Sigmoid colon (tissue), 7 donors: ENCODE results near the gene NDRG4. TPM values are rescaled to one million over a fixed set of nuclear protein-coding genes. Genes with fewer than 3 reads are reported as not detected.
A peak's percentile ranks its signal among the peaks of the same experiment; 100 is the strongest.

Source experiments
- DNase-seq: peaks from one replicate; pipeline ENCODE4 v3.0.0-alpha.2; 2019
- H3K27ac ChIP-seq, 4 donors: fragments of 200-600 bp; sonication (generic); one replicate each; pipeline ENCODE4 v1.5.1; 2016 to 2019; ENCODE audit warnings: mild to moderate bottlenecking in 1 of 4
- H3K27me3 ChIP-seq, 3 donors: fragments of 200-600 bp; sonication (generic); one replicate each; pipeline ENCODE4 v1.5.1; 2019; ENCODE audit warnings: mild to moderate bottlenecking in 1 of 3
- H3K36me3 ChIP-seq, 4 donors: fragments of 200-600 bp; sonication (generic); one replicate each; pipeline ENCODE4 v1.5.1; 2016 to 2019
- H3K4me1 ChIP-seq, 4 donors: fragments of 200-600 bp; sonication (generic); one replicate each; pipeline ENCODE4 v1.5.1; 2017 to 2019
- H3K4me3 ChIP-seq, 4 donors: fragments of 200-600 bp; sonication (generic); one replicate each; pipeline ENCODE4 v1.5.1; 2017 to 2019; ENCODE audit warnings: mild to moderate bottlenecking in 2 of 4, moderate library complexity in 1 of 4
- H3K9me3 ChIP-seq, 4 donors: fragments of 200-600 bp in 3 of 4; sonication (generic) in 3 of 4; one replicate each; pipeline versions ENCODE4 v1.5.1 to v1.6.1; 2013 to 2019
- EP300 ChIP-seq, 4 donors: sonication (generic); formaldehyde crosslinking; IDR thresholded peaks; one replicate each; pipeline ENCODE4 v1.6.1; 2017; ENCODE audit warnings: antibody characterized with exemption in 4 of 4
- POLR2A ChIP-seq, 2 donors: fragments of 450-650 bp; IDR thresholded peaks; one replicate each; pipeline ENCODE4 v1.6.1; 2016; ENCODE audit warnings: antibody characterized with exemption in 2 of 2, mild to moderate bottlenecking in 2 of 2, moderate library complexity in 2 of 2
- POLR2AphosphoS5 ChIP-seq, 4 donors: sonication (generic); formaldehyde crosslinking; IDR thresholded peaks; one replicate each; pipeline ENCODE4 v1.6.1; 2017; ENCODE audit warnings: antibody characterized with exemption in 4 of 4
- WGBS, 2 donors: extraction: QIAGEN DNeasy Blood & Tissue Kit; methylation state at CpG; one replicate each; pipeline ENCODE4 v1.1.7; 2013; 5-methylcytosine and 5-hydroxymethylcytosine counted together
- intact Hi-C: fragments of 100-400 bp; cut with DNase I; formaldehyde crosslinking; loops from one replicate; pipeline ENCODE4 v1.15.1; 2023
- polyA plus RNA-seq, 3 donors: library from polyadenylated mRNA; stranded (reverse); fragments of 200-250 nt; gene quantifications; one replicate each; pipeline ENCODE4 v1.2.3, GENCODE V29; 2013
- total RNA-seq, 4 donors: library from RNA; depleted of rRNA; stranded (reverse); fragments of >200 nt; gene quantifications; one replicate each; pipeline ENCODE4 v1.1.0, GENCODE V29; 2016
- TF ChIP-seq, protein P1 (sequence below), 4 experiments: fragments of 450-650 bp in 3 of 4; fragments of 200-600 bp in 1 of 4; IDR thresholded peaks; one replicate each; pipeline ENCODE4 v1.5.1; 2016 to 2019; ENCODE audit warnings: antibody characterized with exemption in 4 of 4, mild to moderate bottlenecking in 3 of 4, moderate library complexity in 2 of 4
- donor health status: healthy with polysubstance abuse.
- donor health status: Bipolar disorder and iron deficiency.
- donor health status: healthy.

Gene NDRG4
- total and polyA plus RNA-seq, 7 donors, result 3.6 to 21.0 (median 16.6) TPM

- Histone ChIP-seq H3K36me3 (no peaks in the 10 kb centered on the region), H3K9me3 (no peaks in the 10 kb centered on the region), H3K4me3 (no peak overlapping the region), H3K27me3 (no peaks in the 10 kb centered on the region), H3K4me1 (peaks cover 0 to 12% (median 2%) of the 10 kb centered on the region in 4 donors), H3K27ac (no peak overlapping the region)
- intact Hi-C loops, result no loop called here
- no peak for DNase-seq
- TF ChIP-seq, protein P1, sequence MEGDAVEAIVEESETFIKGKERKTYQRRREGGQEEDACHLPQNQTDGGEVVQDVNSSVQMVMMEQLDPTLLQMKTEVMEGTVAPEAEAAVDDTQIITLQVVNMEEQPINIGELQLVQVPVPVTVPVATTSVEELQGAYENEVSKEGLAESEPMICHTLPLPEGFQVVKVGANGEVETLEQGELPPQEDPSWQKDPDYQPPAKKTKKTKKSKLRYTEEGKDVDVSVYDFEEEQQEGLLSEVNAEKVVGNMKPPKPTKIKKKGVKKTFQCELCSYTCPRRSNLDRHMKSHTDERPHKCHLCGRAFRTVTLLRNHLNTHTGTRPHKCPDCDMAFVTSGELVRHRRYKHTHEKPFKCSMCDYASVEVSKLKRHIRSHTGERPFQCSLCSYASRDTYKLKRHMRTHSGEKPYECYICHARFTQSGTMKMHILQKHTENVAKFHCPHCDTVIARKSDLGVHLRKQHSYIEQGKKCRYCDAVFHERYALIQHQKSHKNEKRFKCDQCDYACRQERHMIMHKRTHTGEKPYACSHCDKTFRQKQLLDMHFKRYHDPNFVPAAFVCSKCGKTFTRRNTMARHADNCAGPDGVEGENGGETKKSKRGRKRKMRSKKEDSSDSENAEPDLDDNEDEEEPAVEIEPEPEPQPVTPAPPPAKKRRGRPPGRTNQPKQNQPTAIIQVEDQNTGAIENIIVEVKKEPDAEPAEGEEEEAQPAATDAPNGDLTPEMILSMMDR (IDR thresholded peaks at IDR 0.05), result no peak
- no peak for TF ChIP-seq POLR2AphosphoS5 (IDR thresholded peaks at IDR 0.05)
- 9 to 55% methylated on average over 5 of the region's 5 CpGs for WGBS, 2 donors
Observed at GRCh38 chr16:58492735-58493134, 7.2 kb upstream of the NDRG4 start.

DNA sequence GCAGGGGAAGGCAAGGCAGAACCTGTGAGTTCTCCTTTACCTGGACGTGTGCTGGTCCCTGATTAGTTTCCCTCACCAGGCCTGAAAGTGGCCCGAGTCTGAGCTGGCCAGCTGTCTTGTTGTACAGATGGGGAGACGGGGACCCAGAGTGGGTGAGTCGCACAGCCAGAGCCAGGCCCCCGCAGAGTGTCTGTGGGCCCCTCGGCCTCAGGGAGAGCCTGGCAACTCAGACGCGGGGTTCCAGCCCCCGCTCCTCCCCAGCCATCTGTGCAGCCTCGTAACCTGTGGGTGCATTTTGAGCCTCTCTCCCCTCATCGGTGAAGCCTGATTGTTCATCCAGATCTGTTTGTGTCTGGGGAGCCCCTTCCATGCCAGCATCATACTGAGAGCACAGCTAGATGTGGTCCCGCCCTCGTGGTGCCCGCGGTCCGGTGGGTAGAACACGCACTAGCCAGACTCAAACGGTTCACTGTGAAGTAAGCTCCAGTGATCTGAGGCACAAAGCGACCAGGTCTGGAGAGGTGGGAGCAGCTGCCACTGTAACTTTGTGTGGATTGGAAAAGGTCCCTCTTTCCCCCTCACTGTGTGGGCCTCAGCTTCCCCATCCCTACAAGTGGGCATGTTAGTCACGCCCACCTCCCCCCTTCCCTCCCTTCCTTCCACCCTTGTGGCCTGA lies 6.0 kb upstream of the NDRG4 start:
- no peaks in the 10 kb centered on the region for H3K27me3 ChIP-seq
- no peak for DNase-seq
- H3K36me3 ChIP-seq, result no peaks in the 10 kb centered on the region
- TF ChIP-seq POLR2A (IDR thresholded peaks at IDR 0.05) (no peak), EP300 (IDR thresholded peaks at IDR 0.05) (no peak), POLR2AphosphoS5 (IDR thresholded peaks at IDR 0.05) (no peak)
- TF ChIP-seq, protein P1 (IDR thresholded peaks at IDR 0.05), result no peak
- H3K27ac ChIP-seq, result no peak overlapping the region
- H3K4me1 ChIP-seq, result peaks cover 0 to 9% (median 0%) of the 10 kb centered on the region in 4 donors
- no peak overlapping the region for H3K4me3 ChIP-seq
- WGBS, 2 donors, result 79 to 83% methylated on average over 20 of the region's 20 CpGs
- intact Hi-C loops, result no loop called here
- no peaks in the 10 kb centered on the region for H3K9me3 ChIP-seq

DNA sequence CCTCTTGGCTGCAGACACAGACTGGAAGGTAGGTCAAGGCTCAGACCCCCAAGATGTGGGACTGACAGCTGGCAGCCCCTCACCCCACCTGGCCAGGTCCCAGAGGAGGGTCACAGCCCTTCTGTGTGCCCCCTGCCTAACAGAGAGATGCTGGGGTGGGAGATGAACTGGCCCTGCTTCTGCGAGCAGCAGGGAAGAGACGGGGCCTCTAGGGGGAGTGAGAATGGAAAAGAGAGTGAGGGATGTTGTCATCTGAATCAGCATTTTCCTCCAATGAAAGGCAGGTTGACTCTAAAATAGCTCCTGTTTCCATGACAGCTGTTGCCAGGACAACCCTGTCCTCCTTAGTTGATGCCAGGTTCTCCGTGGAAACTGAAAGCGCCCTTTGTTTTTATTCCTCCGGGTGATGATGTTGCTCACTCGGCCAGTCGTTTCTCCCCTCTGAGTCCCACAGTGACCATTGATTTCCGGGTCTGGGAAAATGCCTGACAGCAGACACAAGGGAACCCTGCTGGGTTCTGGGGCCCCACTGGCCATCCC lies 4.9 kb upstream of the NDRG4 start:
- Histone ChIP-seq H3K4me3 (no peak overlapping the region), H3K27ac (peak overlapping the region in 3 of 4 donors; percentile 28 to 60 (median 52)), H3K9me3 (no peaks in the 10 kb centered on the region), H3K27me3 (peaks cover under 1 to 6% (median under 1%) of the 10 kb centered on the region in 3 donors), H3K4me1 (peaks cover 0 to 11% (median 3%) of the 10 kb centered on the region in 4 donors), H3K36me3 (no peaks in the 10 kb centered on the region)
- intact Hi-C loops, result no loop called here
- DNase-seq, result peak; percentile 83
- 1 to 2% methylated on average over 8 of the region's 8 CpGs for WGBS, 2 donors
- TF ChIP-seq POLR2A (IDR thresholded peaks at IDR 0.05), result no peak
- TF ChIP-seq, protein P1 (IDR thresholded peaks at IDR 0.05), result peak in 1 of 4 experiments; percentile 17

GRCh38 chr16:58495521-58496331 lies 4.2 kb upstream of the NDRG4 start:
- no peak for DNase-seq
- Histone ChIP-seq H3K27ac (peak overlapping the region in 3 of 4 donors; percentile 28 to 60 (median 52)), H3K4me1 (peaks cover 0 to 18% (median 10%) of the 10 kb centered on the region in 4 donors), H3K4me3 (no peak overlapping the region), H3K27me3 (peaks cover 7 to 12% (median 8%) of the 10 kb centered on the region in 3 donors), H3K36me3 (no peaks in the 10 kb centered on the region), H3K9me3 (no peaks in the 10 kb centered on the region)
- TF ChIP-seq EP300 (IDR thresholded peaks at IDR 0.05) (no peak), POLR2A (IDR thresholded peaks at IDR 0.05) (no peak)
- TF ChIP-seq, protein P1 (IDR thresholded peaks at IDR 0.05), result no peak
- intact Hi-C loops, result no loop called here
- WGBS, 2 donors, result 67 to 69% methylated on average over 24 of the region's 24 CpGs
